PC-3 (cell line): ENCODE measurements around the gene RPS6KA2.

Experiments used
- CTCF ChIP-seq: fragments of 300-600 bp; sonication (generic); conservative IDR thresholded peaks from 2 replicates; pipeline ENCODE4 v1.5.1; 2017; ENCODE audit warnings: antibody characterized with exemption, low read depth, mild to moderate bottlenecking, low read length
- EZH2 ChIP-seq: fragments of 300-600 bp; sonication (generic); IDR thresholded peaks from one replicate; pipeline ENCODE4 v1.6.1; 2017; ENCODE audit warnings: antibody characterized with exemption, mild to moderate bottlenecking, low read length; ENCODE audit not compliant: unreplicated experiment
- EZH2phosphoT487 ChIP-seq: fragments of 300-600 bp; sonication (generic); IDR thresholded peaks from 2 replicates; pipeline ENCODE4 v1.6.1; 2018; ENCODE audit warnings: mild to moderate bottlenecking, antibody characterized with exemption, low read length, borderline replicate concordance

GRCh38 chr6:166572370-166573261 is 54.4 kb downstream of the RPS6KA2 start:
- TF ChIP-seq CTCF (no peak), EZH2phosphoT487 (no peak), EZH2 (no peak)
